GM10266 (cell line): ENCODE results near the gene MEIS1.

Experiments
- DNase-seq: peaks from one replicate; pipeline ENCODE4 v3.0.0; 2012; ENCODE audit errors: extremely low spot score
- TF ChIP-seq, protein P1 (sequence below): IDR thresholded peaks from 2 replicates; pipeline ENCODE4 v1.5.1; 2012; ENCODE audit warnings: mild to moderate bottlenecking, low read depth; ENCODE audit not compliant: control insufficient read depth, insufficient read depth; ENCODE audit errors: missing control alignments

MEIS1 gene

DNA sequence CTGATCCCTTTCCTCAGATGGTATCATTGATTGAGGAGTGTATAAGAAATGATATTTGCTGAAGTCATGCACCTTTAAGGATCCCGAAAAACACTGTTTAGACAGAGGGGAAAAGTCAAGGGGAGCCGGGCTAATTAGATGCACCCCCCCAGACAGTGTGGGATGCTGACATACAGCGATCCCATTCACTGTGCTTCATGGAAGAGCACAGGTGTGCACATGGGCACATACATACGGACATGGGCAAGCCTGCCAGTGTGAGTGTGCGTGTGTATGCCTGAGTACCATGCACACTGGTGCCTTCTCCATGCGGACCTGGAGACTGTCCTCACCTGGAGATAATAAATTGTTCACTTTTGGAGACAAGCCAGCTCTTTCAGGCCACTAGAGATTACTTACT is 22.6 kb downstream of the MEIS1 start:
- no peak for DNase-seq
- TF ChIP-seq, protein P1, sequence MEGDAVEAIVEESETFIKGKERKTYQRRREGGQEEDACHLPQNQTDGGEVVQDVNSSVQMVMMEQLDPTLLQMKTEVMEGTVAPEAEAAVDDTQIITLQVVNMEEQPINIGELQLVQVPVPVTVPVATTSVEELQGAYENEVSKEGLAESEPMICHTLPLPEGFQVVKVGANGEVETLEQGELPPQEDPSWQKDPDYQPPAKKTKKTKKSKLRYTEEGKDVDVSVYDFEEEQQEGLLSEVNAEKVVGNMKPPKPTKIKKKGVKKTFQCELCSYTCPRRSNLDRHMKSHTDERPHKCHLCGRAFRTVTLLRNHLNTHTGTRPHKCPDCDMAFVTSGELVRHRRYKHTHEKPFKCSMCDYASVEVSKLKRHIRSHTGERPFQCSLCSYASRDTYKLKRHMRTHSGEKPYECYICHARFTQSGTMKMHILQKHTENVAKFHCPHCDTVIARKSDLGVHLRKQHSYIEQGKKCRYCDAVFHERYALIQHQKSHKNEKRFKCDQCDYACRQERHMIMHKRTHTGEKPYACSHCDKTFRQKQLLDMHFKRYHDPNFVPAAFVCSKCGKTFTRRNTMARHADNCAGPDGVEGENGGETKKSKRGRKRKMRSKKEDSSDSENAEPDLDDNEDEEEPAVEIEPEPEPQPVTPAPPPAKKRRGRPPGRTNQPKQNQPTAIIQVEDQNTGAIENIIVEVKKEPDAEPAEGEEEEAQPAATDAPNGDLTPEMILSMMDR: no peak

DNA sequence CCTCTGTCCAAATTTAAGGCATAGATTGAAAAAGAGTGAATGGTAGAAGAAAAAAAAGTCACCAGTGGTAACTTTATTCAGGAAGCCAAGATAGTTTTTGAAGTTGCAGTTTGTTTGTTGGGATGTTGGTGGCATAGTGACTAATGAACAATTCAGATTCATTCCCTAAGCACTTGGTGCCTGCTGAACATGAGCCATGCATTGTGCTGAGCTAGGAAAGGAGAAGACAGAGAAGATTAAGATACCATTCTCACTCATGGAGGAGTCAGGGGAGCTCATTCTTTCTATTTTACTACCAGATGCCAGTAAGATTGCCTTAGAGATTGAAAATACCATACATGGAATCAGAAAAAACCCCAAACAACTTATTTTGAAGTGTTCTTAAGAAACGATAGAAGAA is 25.1 kb downstream of the MEIS1 start:
- TF ChIP-seq, protein P1: no peak
- DNase-seq: no peak

DNA sequence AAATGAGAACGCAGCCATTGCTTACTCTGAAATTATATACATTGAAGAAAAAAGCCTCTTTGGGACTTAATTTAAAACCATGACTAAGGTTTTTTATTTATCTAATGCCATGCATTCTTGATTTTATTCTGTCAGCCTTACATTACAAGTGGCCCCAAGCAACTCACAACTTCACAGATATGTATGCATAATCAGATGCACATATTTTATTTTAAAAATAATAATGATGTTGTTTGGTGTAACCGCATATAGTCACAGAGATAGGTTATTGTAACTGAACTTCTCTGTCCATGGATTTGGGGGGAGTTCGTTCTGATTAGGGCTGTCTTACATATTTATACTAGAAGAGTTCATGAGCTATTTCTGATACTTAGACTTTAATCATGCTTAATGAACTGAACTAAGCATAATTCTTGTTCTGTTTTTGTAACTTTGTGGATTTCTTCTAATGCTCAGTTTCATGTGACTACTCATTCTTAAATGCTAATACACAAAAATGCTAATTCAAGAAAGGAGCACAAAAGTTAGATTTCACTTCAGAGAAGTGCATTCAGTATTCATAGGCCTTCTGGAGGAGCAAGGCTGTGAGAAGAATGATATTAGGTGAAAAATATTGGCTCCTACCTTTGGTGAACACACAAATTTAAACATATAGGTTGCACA is 26.2 kb downstream of the MEIS1 start:
- DNase-seq: no peak
- TF ChIP-seq, protein P1: no peak

DNA sequence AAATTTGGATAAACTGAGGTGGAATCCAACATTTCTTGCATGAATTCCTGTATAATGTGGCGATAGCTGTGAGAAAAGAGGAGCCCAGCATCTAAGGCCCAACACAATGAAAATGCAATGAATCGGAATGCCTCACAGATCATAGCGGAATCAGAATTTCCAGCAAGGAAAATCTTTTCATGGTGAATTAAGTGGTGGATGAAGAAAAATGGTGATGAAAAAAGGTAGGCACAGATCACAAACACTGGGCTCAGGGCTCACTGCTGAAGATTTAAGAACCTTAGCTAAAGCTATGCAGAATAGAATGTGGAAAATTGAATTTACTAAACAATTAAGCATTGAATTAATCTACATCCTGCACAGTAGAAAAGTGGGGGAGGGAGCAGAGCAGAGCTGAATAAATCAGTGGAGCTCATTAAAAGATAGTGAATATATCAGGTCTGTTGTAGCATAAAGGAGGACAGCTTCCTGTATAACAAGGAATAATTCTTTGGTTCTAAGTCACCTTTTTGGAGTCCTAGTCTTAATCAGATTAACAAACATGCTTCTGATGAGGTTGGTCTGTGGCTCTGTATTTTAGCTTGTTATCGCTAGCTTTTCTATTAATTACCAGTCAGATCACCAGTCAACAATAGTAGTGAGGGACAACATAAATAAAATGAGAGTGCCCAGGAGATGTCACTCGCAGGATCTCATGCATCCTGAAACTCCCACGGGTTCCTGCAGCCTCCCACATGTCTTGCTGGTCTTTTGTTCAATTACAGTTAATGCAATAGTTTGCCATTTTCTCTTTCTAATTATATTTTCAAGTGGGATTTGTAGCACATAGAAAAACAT is 27.0 kb downstream of the MEIS1 start:
- DNase-seq: no peak
- TF ChIP-seq, protein P1: no peak

DNA sequence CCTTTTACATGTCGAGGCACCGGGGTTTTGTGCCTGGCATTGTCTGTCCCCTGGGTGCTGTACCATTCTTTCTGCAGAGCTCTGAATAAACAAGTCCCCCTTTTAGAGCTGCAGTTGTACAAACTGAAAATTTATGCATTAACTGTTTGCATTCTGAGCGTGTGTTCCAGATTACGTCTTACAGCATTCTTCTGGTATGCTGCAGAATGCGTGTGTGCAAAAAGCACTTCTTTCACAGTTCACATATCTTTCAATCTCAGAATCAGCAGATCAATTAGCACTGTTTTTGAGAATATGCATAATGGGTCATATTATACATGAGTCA is 27.5 kb downstream of the MEIS1 start:
- DNase-seq: no peak
- TF ChIP-seq, protein P1: no peak

DNA sequence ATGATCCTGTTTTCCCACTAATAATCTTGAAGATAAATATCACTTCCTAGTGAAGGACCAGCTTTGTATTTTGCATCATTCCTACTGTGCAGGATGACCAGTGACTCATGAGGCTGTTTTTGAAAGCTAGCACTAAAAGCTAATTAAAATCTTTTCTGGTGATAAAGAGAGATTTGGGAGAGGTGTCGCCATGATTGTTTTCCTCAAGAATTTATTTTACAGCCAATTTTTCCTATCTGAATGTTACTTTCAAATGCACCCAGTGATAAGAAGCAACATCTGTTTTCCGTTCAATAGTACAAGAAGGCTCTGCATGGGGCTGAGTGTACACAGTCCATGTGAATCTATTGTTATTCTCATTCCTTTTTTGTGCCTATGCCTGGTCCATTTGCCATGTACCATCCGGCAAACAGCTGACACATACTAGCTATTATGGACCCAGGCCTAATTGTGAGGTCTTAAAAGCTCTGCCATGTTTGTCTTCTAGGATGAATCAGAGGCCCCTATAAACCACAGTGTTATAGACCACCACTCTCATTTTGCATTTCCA is 28.4 kb downstream of the MEIS1 start:
- DNase-seq: no peak
- TF ChIP-seq, protein P1: no peak
